Fibroblast of lung (primary cell): ENCODE results near the gene RNF112. TPM values are rescaled to one million over a fixed set of nuclear protein-coding genes. Genes with fewer than 3 reads are reported as not detected.

Experiments
- DNase-seq, 2 donors: peaks; one replicate each; pipeline versions ENCODE4 v3.0.0 to v3.0.0-alpha.2; 2010; ENCODE audit warnings: low read depth in 2 of 2
- H2AFZ ChIP-seq: 2 replicates; pipeline ENCODE4 v1.5.1; 2012; ENCODE audit warnings: low read length, control low read depth, inconsistent platforms
- H3K27ac ChIP-seq: 2 replicates; pipeline ENCODE4 v1.5.1; 2011; ENCODE audit warnings: low read length, control low read depth; ENCODE audit not compliant: insufficient read depth
- H3K27me3 ChIP-seq: 2 replicates; pipeline ENCODE4 v1.5.1; 2011; ENCODE audit warnings: mild to moderate bottlenecking, low read length; ENCODE audit not compliant: control insufficient read depth, insufficient read depth
- H3K36me3 ChIP-seq: 2 replicates; pipeline ENCODE4 v1.5.1; 2011; ENCODE audit warnings: low read length; ENCODE audit not compliant: control insufficient read depth, insufficient read depth
- H3K4me1 ChIP-seq: 2 replicates; pipeline ENCODE4 v1.5.1; 2011; ENCODE audit warnings: low read length; ENCODE audit not compliant: control insufficient read depth, insufficient read depth; ENCODE audit errors: extremely low read depth
- H3K4me2 ChIP-seq: 2 replicates; pipeline ENCODE4 v1.5.1; 2011; ENCODE audit warnings: low read length, control low read depth; ENCODE audit not compliant: insufficient read depth; ENCODE audit errors: extremely low read depth
- H3K4me3 ChIP-seq, 4 experiments: fragments of 200-600 bp in 1 of 4; sonication (generic) in 1 of 4; replicated peaks in 1 of 4; 2 replicates each; pipeline ENCODE4 v1.5.1; 2011 to 2016; ENCODE audit warnings: low read length in 4 of 4, low read depth in 3 of 4, mild to moderate bottlenecking in 3 of 4, control low read depth in 2 of 4, inconsistent platforms in 1 of 4, mixed read lengths in 1 of 4; ENCODE audit not compliant: insufficient read depth in 1 of 4; ENCODE audit errors: control extremely low read depth in 1 of 4
- H3K79me2 ChIP-seq: 2 replicates; pipeline ENCODE4 v1.5.1; 2012; ENCODE audit warnings: mild to moderate bottlenecking, low read length, inconsistent platforms; ENCODE audit not compliant: control insufficient read depth, insufficient read depth
- H3K9ac ChIP-seq: 2 replicates; pipeline ENCODE4 v1.5.1; 2011; ENCODE audit warnings: mild to moderate bottlenecking, low read length, control low read depth; ENCODE audit not compliant: insufficient read depth
- H3K9me3 ChIP-seq: 2 replicates; pipeline ENCODE4 v1.5.1; 2012; ENCODE audit warnings: low read depth, low read length; ENCODE audit not compliant: control insufficient read depth, insufficient read depth
- H4K20me1 ChIP-seq: 2 replicates; pipeline ENCODE4 v1.5.1; 2011; ENCODE audit warnings: low read length; ENCODE audit not compliant: control insufficient read depth, insufficient read depth; ENCODE audit errors: extremely low read depth
- CTCF ChIP-seq, 2 donors: IDR thresholded peaks in 1 of 2; conservative IDR thresholded peaks in 1 of 2; 1 replicate in 1 of 2; 2 replicates in 1 of 2; pipeline ENCODE4 v1.5.1; 2011 to 2012; ENCODE audit warnings: low read length in 2 of 2, control low read depth in 1 of 2, inconsistent platforms in 1 of 2, low read depth in 1 of 2, mild to moderate bottlenecking in 1 of 2
- EZH2 ChIP-seq: IDR thresholded peaks from 2 replicates; pipeline ENCODE4 v1.5.1; 2012; ENCODE audit warnings: low read length, control low read depth, mild to moderate bottlenecking; ENCODE audit errors: missing control alignments
- polyA plus RNA-seq, 2 donors: library from polyadenylated mRNA; depleted of rRNA in 1 of 2; stranded (reverse) in 1 of 2; unstranded in 1 of 2; fragments of >200 nt; gene quantifications; 2 replicates each; pipeline ENCODE4 v1.2.1, GENCODE V29; 2011 to 2012; ENCODE audit warnings: missing spikeins in 1 of 2
- total RNA-seq: library from RNA; depleted of rRNA; stranded (reverse); fragments of >200 nt; gene quantifications from 2 replicates; pipeline ENCODE4 v1.2.1, GENCODE V29; 2014

RNF112 gene
- total and polyA plus RNA-seq, 2 donors (not counting 1 experiment from before 2014, with no cell fraction given): 1.5 to 21.5 TPM

GRCh38 chr17:19391432-19391831, 19.6 kb upstream of the RNF112 start:
- Histone ChIP-seq H3K27me3 (no peaks in the 10 kb centered on the region), H4K20me1 (no peaks in the 10 kb centered on the region), H3K79me2 (no peaks in the 10 kb centered on the region), H3K4me3 (no peak overlapping the region), H3K4me1 (peaks cover 21% of the 10 kb centered on the region), H2AFZ (no peak overlapping the region), H3K4me2 (no peak overlapping the region), H3K27ac (no peak overlapping the region), H3K9ac (no peak overlapping the region), H3K9me3 (no peaks in the 10 kb centered on the region), H3K36me3 (no peaks in the 10 kb centered on the region)
- no peak for DNase-seq
- TF ChIP-seq CTCF (conservative IDR thresholded peaks at IDR 0.05 in 1 of 2, IDR thresholded peaks at IDR 0.05 in 1 of 2; ENCODE audit: low read depth in 1 of 2, low read length in 2 of 2) (no peak), EZH2 (no peak)

- TF ChIP-seq EZH2: no peak
- no peak for TF ChIP-seq CTCF (conservative IDR thresholded peaks at IDR 0.05 in 1 of 2, IDR thresholded peaks at IDR 0.05 in 1 of 2; ENCODE audit: low read depth in 1 of 2, low read length in 2 of 2)
- no peak overlapping the region for H2AFZ ChIP-seq
- DNase-seq: peak in 1 of 2 donors; percentile 31
- H3K4me2 ChIP-seq: no peak overlapping the region
- H3K9ac ChIP-seq: no peak overlapping the region
- H3K27me3 ChIP-seq: no peaks in the 10 kb centered on the region
- H3K27ac ChIP-seq: no peak overlapping the region
- H3K4me1 ChIP-seq: peaks cover 14% of the 10 kb centered on the region
- H4K20me1 ChIP-seq: no peaks in the 10 kb centered on the region
- no peaks in the 10 kb centered on the region for H3K36me3 ChIP-seq
- no peak overlapping the region for H3K4me3 ChIP-seq
- H3K79me2 ChIP-seq: no peaks in the 10 kb centered on the region
- no peaks in the 10 kb centered on the region for H3K9me3 ChIP-seq
These were observed 18.7 kb upstream of the RNF112 start for GRCh38 chr17:19392303-19392702.

- Histone ChIP-seq H4K20me1 (no peaks in the 10 kb centered on the region), H3K4me2 (no peak overlapping the region), H3K27me3 (no peaks in the 10 kb centered on the region), H2AFZ (no peak overlapping the region), H3K79me2 (no peaks in the 10 kb centered on the region), H3K9me3 (no peaks in the 10 kb centered on the region), H3K27ac (no peak overlapping the region), H3K36me3 (no peaks in the 10 kb centered on the region), H3K4me1 (peaks cover 6% of the 10 kb centered on the region), H3K9ac (no peak overlapping the region), H3K4me3 (no peak overlapping the region)
- no peak for DNase-seq
- TF ChIP-seq CTCF (conservative IDR thresholded peaks at IDR 0.05 in 1 of 2, IDR thresholded peaks at IDR 0.05 in 1 of 2; ENCODE audit: low read depth in 1 of 2, low read length in 2 of 2) (no peak), EZH2 (no peak)
These were observed 13.4 kb upstream of the RNF112 start for GRCh38 chr17:19397556-19398041.
